Activated CD8-positive, alpha-beta T cell treated with anti-CD3 and anti-CD28 coated beads for 36 hours (primary cell): ENCODE measurements around the gene SPTLC1. TPM values are rescaled to one million over a fixed set of nuclear protein-coding genes. Genes with fewer than 3 reads are reported as not detected.

ENCODE experiments used
- ATAC-seq: fragments of 200-7000 bp; cut with Tn5 transposase; one replicate; pipeline ENCODE4 v1.10.0; 2021; ENCODE audit warnings: mild to moderate bottlenecking, moderate library complexity
- CTCF ChIA-PET: fragments of 350-600 bp; sonication (Branson Sonifier 250); formaldehyde crosslinking; loops from one replicate; lab custom pipeline; 2021; ENCODE audit warnings: antibody characterized with exemption; lab: Charles Lee
- POLR2A ChIA-PET: fragments of 350-600 bp; sonication (Branson Sonifier 250); formaldehyde crosslinking; loops from one replicate; lab custom pipeline; 2021; ENCODE audit warnings: antibody characterized with exemption; lab: Charles Lee
- DNase-seq: peaks from one replicate; pipeline ENCODE4 v3.0.0-alpha.2; 2020
- H3K27ac Mint-ChIP-seq: one replicate; pipeline ENCODE4 v1.8.0; 2021; ENCODE audit warnings: mild to moderate bottlenecking, mixed read lengths
- H3K27me3 Mint-ChIP-seq: one replicate; pipeline ENCODE4 v1.8.0; 2021; ENCODE audit warnings: mixed read lengths
- H3K36me3 Mint-ChIP-seq: one replicate; pipeline ENCODE4 v1.8.0; 2021; ENCODE audit warnings: low read depth, mixed read lengths
- H3K4me1 Mint-ChIP-seq: one replicate; pipeline ENCODE4 v1.8.0; 2021; ENCODE audit warnings: low read depth, mixed read lengths
- H3K4me3 Mint-ChIP-seq: one replicate; pipeline ENCODE4 v1.8.0; 2021; ENCODE audit warnings: mild to moderate bottlenecking, moderate library complexity, mixed read lengths
- H3K9me3 Mint-ChIP-seq: one replicate; pipeline ENCODE4 v1.8.0; 2021; ENCODE audit warnings: mixed read lengths
- CTCF ChIP-seq: fragments of 200-600 bp; IDR thresholded peaks from one replicate; pipeline ENCODE4 v1.8.0; 2022; ENCODE audit warnings: antibody characterized with exemption, mild to moderate bottlenecking
- intact Hi-C: fragments of 100-400 bp; cut with micrococcal nuclease; formaldehyde crosslinking; loops from one replicate; pipeline ENCODE4 v1.10.0; 2022
- total RNA-seq, 2 experiments: library from RNA; stranded (reverse); gene quantifications; one replicate each; pipeline ENCODE4 v1.2.3, GENCODE V29; 2021

The SPTLC1 gene
- total RNA-seq, 2 experiments from 2014 or later: 39.6 to 39.8 TPM

GRCh38 chr9:92097997-92098482, 17.2 kb downstream of the SPTLC1 start:
- no peak for ATAC-seq

GRCh38 chr9:92095236-92095635, 20.0 kb downstream of the SPTLC1 start:
- ChIA-PET CTCF (interaction anchor here (1.8 kb wide), 1 partner anchor 16 kb away, joined by 5 read pairs; no protein-coding TSS in a partner anchor), POLR2A (no interaction called here)
- intact Hi-C loops: no loop called here

More at GRCh38 chr9:92097997-92098482, 17.2 kb downstream of the SPTLC1 start:
- peaks cover 28% of the 10 kb centered on the region for H3K36me3 Mint-ChIP-seq
- peak overlapping the region; percentile 38 for H3K27ac Mint-ChIP-seq
- no peaks in the 10 kb centered on the region for H3K27me3 Mint-ChIP-seq
- peaks cover 44% of the 10 kb centered on the region for H3K4me1 Mint-ChIP-seq
- intact Hi-C loops: no loop called here
- peak; percentile 38 for DNase-seq
- no peak for TF ChIP-seq CTCF
- ChIA-PET POLR2A (no interaction called here), CTCF (no interaction called here)
- H3K9me3 Mint-ChIP-seq: peaks cover 2% of the 10 kb centered on the region
- no peak overlapping the region for H3K4me3 Mint-ChIP-seq

DNA sequence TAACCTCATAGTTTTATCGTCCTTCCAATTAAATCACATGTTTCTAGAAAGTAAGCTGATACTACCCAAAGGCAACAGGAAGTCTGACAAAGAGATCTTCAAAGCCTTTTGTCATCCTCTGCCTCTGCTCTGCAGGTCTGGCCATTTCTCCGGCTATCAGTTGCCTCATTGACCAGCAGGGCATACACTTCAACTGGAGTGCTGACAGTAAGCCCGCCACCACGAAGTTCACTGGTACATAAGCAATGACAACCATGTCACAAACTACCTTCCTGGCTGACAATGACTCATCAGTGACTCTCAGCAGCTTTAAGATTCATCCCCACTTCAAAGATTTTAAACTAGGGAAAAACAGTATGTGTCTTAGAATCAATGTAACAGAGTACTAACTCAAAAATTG, 20.6 kb downstream of the SPTLC1 start:
- peaks cover 21% of the 10 kb centered on the region for H3K36me3 Mint-ChIP-seq
- no peak overlapping the region for H3K4me3 Mint-ChIP-seq
- TF ChIP-seq CTCF: no peak
- peak overlapping the region; percentile 63 for H3K27ac Mint-ChIP-seq
- H3K9me3 Mint-ChIP-seq: peaks cover 2% of the 10 kb centered on the region
- ChIA-PET CTCF (interaction anchor here (1.8 kb wide), 1 partner anchor 16 kb away, joined by 5 read pairs; no protein-coding TSS in a partner anchor), POLR2A (no interaction called here)
- peak; percentile 53 for DNase-seq
- H3K27me3 Mint-ChIP-seq: no peaks in the 10 kb centered on the region
- intact Hi-C loops: no loop called here
- peak; percentile 92 for ATAC-seq
- H3K4me1 Mint-ChIP-seq: peaks cover 41% of the 10 kb centered on the region

More at GRCh38 chr9:92095236-92095635, 20.0 kb downstream of the SPTLC1 start:
- Mint-ChIP-seq H3K27me3 (no peaks in the 10 kb centered on the region), H3K27ac (peak overlapping the region; percentile 63), H3K4me3 (no peak overlapping the region), H3K9me3 (peaks cover 2% of the 10 kb centered on the region), H3K36me3 (peaks cover 18% of the 10 kb centered on the region), H3K4me1 (peaks cover 41% of the 10 kb centered on the region)
- TF ChIP-seq CTCF: no peak
- no peak for DNase-seq
- ATAC-seq: no peak

- ChIA-PET POLR2A (no interaction called here), CTCF (no interaction called here)
- Mint-ChIP-seq H3K4me1 (no peaks in the 10 kb centered on the region), H3K27ac (no peak overlapping the region), H3K36me3 (peaks cover 22% of the 10 kb centered on the region), H3K4me3 (no peak overlapping the region), H3K27me3 (no peaks in the 10 kb centered on the region), H3K9me3 (no peaks in the 10 kb centered on the region)
- no peak for TF ChIP-seq CTCF
- ATAC-seq (no peak), DNase-seq (no peak)
- intact Hi-C loops: no loop called here
These were observed 37.3 kb downstream of the SPTLC1 start for GRCh38 chr9:92077888-92078287.

- intact Hi-C loops: no loop called here
- Mint-ChIP-seq H3K36me3 (peaks cover 23% of the 10 kb centered on the region), H3K4me1 (peaks cover 2% of the 10 kb centered on the region), H3K4me3 (no peak overlapping the region), H3K27me3 (no peaks in the 10 kb centered on the region), H3K9me3 (no peaks in the 10 kb centered on the region), H3K27ac (no peak overlapping the region)
- CTCF ChIA-PET: interaction anchor here (1.5 kb wide), 1 partner anchor 63 kb away, joined by 3 read pairs; no protein-coding TSS in a partner anchor
- DNase-seq (no peak), ATAC-seq (no peak)
- POLR2A ChIA-PET: no interaction called here
- TF ChIP-seq CTCF: no peak
These were observed 43.6 kb downstream of the SPTLC1 start for GRCh38 chr9:92071634-92072033.
